22Rv1 (cell line): ENCODE measurements around the gene GRM7.

ENCODE experiments used
- ZFX ChIP-seq: fragments of 450-650 bp; IDR thresholded peaks from 2 replicates; pipeline ENCODE4 v1.6.1; 2017; ENCODE audit warnings: antibody characterized with exemption, borderline replicate concordance
- TF ChIP-seq, protein P1 (sequence below): fragments of 450-650 bp; IDR thresholded peaks from 2 replicates; pipeline ENCODE4 v1.5.1; 2017; ENCODE audit warnings: mild to moderate bottlenecking

DNA sequence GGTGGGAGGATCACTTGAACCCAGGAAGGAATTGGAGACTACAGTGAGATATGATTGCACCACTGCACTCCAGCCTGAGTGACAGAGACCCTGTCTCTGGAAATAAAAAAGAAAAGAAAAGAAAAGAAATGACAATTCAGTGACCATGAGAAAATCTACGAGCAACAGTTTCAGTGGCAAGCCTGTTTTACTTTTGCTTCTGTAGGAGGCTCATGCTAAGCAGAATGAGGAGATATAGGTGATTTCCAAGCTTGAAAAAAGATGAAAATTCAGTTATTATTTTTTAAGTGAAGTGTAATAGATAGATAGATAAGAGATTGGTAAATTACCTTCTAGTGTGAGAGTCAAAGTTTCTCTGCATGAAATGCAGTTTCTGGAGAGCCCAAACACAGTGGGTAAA, 651.1 kb downstream of the GRM7 start:
- TF ChIP-seq, protein P1, sequence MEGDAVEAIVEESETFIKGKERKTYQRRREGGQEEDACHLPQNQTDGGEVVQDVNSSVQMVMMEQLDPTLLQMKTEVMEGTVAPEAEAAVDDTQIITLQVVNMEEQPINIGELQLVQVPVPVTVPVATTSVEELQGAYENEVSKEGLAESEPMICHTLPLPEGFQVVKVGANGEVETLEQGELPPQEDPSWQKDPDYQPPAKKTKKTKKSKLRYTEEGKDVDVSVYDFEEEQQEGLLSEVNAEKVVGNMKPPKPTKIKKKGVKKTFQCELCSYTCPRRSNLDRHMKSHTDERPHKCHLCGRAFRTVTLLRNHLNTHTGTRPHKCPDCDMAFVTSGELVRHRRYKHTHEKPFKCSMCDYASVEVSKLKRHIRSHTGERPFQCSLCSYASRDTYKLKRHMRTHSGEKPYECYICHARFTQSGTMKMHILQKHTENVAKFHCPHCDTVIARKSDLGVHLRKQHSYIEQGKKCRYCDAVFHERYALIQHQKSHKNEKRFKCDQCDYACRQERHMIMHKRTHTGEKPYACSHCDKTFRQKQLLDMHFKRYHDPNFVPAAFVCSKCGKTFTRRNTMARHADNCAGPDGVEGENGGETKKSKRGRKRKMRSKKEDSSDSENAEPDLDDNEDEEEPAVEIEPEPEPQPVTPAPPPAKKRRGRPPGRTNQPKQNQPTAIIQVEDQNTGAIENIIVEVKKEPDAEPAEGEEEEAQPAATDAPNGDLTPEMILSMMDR, result no peak
- TF ChIP-seq ZFX, result no peak
